ENCODE results near the gene NAB1.
A peak's percentile ranks its signal among the peaks of the same experiment; 100 is the strongest.

NAB1 gene

GRCh38 chr2:190637903-190638618 lies 10.8 kb upstream of the NAB1 start:
- DNase-seq = peak; percentile 55

- no peak for DNase-seq
Measured at GRCh38 chr2:190640117-190640516, 8.8 kb upstream of the NAB1 start.

GRCh38 chr2:190641469-190641868 lies 7.4 kb upstream of the NAB1 start:
- DNase-seq = no peak

- peak; percentile 16 for DNase-seq
Measured at GRCh38 chr2:190646780-190647522, 1.9 kb upstream of the NAB1 start.

GRCh38 chr2:190648289-190649034 lies 421 bp upstream of the NAB1 start:
- DNase-seq = peak; percentile 95

- DNase-seq = peak; percentile 53
Measured at GRCh38 chr2:190649798-190650390, 1.0 kb downstream of the NAB1 start.

- DNase-seq = no peak
Measured at GRCh38 chr2:190651413-190651812, 2.5 kb downstream of the NAB1 start.

GRCh38 chr2:190653231-190653630 lies 4.3 kb downstream of the NAB1 start:
- no peak for DNase-seq

- no peak for DNase-seq
Measured at GRCh38 chr2:190653931-190654330, 5.0 kb downstream of the NAB1 start.

GRCh38 chr2:190655113-190655512 lies 6.2 kb downstream of the NAB1 start:
- DNase-seq = no peak

- no peak for DNase-seq
Measured at GRCh38 chr2:190655570-190655969, 6.7 kb downstream of the NAB1 start.

GRCh38 chr2:190656301-190656700 lies 7.4 kb downstream of the NAB1 start:
- no peak for DNase-seq

GRCh38 chr2:190657474-190658255 lies 8.8 kb downstream of the NAB1 start:
- DNase-seq = no peak

- DNase-seq = no peak
Measured at GRCh38 chr2:190659553-190659952, 10.7 kb downstream of the NAB1 start.

- no peak for DNase-seq
Measured at GRCh38 chr2:190662754-190663153, 13.9 kb downstream of the NAB1 start.

GRCh38 chr2:190663348-190663747 lies 14.5 kb downstream of the NAB1 start:
- no peak for DNase-seq

GRCh38 chr2:190663839-190664238 lies 15.0 kb downstream of the NAB1 start:
- DNase-seq = no peak

GRCh38 chr2:190664240-190664639 lies 15.4 kb downstream of the NAB1 start:
- no peak for DNase-seq

GRCh38 chr2:190666895-190667294 lies 18.0 kb downstream of the NAB1 start:
- no peak for DNase-seq

GRCh38 chr2:190668892-190669291 lies 20.0 kb downstream of the NAB1 start:
- DNase-seq = peak; percentile 27

- no peak for DNase-seq
Measured at GRCh38 chr2:190670182-190670946, 21.5 kb downstream of the NAB1 start.
